Esophagus squamous epithelium (tissue), 4 donors: ENCODE data around the gene DDX47.

ENCODE experiments used
- CTCF ChIP-seq, 6 experiments: fragments of 450-650 bp in 4 of 6; fragments of 200-600 bp in 2 of 6; sonication (generic) in 2 of 6; IDR thresholded peaks; one replicate each; pipeline ENCODE4 v1.5.1; 2016 to 2019; ENCODE audit warnings: antibody characterized with exemption in 6 of 6, mild to moderate bottlenecking in 4 of 6, moderate library complexity in 4 of 6
- POLR2A ChIP-seq, 4 donors: fragments of 450-650 bp; IDR thresholded peaks; one replicate each; pipeline ENCODE4 v1.6.1; 2017; ENCODE audit warnings: antibody characterized with exemption in 4 of 4, mild to moderate bottlenecking in 4 of 4, moderate library complexity in 3 of 4

- TF ChIP-seq CTCF (IDR thresholded peaks at IDR 0.05) (no peak), POLR2A (IDR thresholded peaks at IDR 0.05) (no peak)
These were observed 51.1 kb downstream of the DDX47 start for GRCh38 chr12:12864243-12864642.
